SK-N-MC (cell line): ENCODE results near the gene ULK4.

Experiments used
- EZH2 ChIP-seq: fragments of 200-600 bp; sonication (generic); IDR thresholded peaks from one replicate; pipeline ENCODE4 v1.6.1; 2017; ENCODE audit warnings: antibody characterized with exemption
- FOXP2 ChIP-seq: optimal IDR thresholded peaks from 2 replicates; pipeline ENCODE3; 2011; ENCODE audit warnings: mild to moderate bottlenecking, moderate library complexity; ENCODE audit not compliant: insufficient read depth; ENCODE audit errors: extremely low read length, control extremely low read depth
- POLR2AphosphoS5 ChIP-seq: IDR thresholded peaks from 2 replicates; pipeline ENCODE4 v1.6.1; 2012; ENCODE audit warnings: mild to moderate bottlenecking, low read depth, low read length, borderline replicate concordance

GRCh38 chr3:41365973-41366372 lies 595.9 kb downstream of the ULK4 start:
- no peak for TF ChIP-seq POLR2AphosphoS5
- TF ChIP-seq EZH2: no peak
- no peak for TF ChIP-seq FOXP2
